SIG-M5 treated with dmso at 0.1 percent for 504 hours (cell line): ENCODE measurements around the gene TMBIM4.

Experiments
- DNase-seq: peaks from one replicate; lab custom pipeline; 2025; ENCODE audit not compliant: unreplicated experiment; lab: John Stamatoyannopoulos, UW

Gene TMBIM4

GRCh38 chr12:66103016-66103913 lies 66.5 kb downstream of the TMBIM4 start:
- DNase-seq = no peak

- DNase-seq = no peak
Observed at GRCh38 chr12:66092559-66093269, 77.1 kb downstream of the TMBIM4 start.

DNA sequence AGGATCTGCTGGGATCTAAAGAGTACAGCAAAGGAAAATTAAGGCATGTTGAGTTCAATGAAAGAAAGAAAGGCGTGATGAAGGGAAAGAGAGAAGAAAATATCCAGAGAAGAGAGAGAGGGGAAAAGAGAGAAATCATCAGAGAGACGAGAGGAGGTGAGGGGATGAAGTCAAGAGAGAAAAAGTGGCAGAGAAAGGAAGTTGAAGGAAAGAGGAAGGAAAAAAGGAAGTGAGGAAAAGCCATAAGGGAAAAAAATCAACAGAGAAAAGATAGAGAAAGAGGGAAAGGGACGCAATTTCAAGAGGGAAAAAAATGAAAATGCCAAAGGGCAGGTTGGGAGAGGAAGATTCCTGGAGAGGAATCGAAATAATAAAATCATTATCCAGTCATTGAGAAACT lies 79.6 kb downstream of the TMBIM4 start:
- DNase-seq = no peak

GRCh38 chr12:66087365-66087943 lies 82.3 kb downstream of the TMBIM4 start:
- DNase-seq = peak; percentile 67

- no peak for DNase-seq
Observed at GRCh38 chr12:66085998-66086397, 83.8 kb downstream of the TMBIM4 start.
